HG02642 (cell line): ENCODE results near the gene MEG3.

ENCODE experiments used
- ATAC-seq: cut with Tn5 transposase; IDR thresholded peaks from one replicate; pipeline ENCODE4 v1.9.1; 2021; ENCODE audit warnings: mild to moderate bottlenecking; ENCODE audit not compliant: unreplicated experiment, poor library complexity

Gene MEG3

DNA sequence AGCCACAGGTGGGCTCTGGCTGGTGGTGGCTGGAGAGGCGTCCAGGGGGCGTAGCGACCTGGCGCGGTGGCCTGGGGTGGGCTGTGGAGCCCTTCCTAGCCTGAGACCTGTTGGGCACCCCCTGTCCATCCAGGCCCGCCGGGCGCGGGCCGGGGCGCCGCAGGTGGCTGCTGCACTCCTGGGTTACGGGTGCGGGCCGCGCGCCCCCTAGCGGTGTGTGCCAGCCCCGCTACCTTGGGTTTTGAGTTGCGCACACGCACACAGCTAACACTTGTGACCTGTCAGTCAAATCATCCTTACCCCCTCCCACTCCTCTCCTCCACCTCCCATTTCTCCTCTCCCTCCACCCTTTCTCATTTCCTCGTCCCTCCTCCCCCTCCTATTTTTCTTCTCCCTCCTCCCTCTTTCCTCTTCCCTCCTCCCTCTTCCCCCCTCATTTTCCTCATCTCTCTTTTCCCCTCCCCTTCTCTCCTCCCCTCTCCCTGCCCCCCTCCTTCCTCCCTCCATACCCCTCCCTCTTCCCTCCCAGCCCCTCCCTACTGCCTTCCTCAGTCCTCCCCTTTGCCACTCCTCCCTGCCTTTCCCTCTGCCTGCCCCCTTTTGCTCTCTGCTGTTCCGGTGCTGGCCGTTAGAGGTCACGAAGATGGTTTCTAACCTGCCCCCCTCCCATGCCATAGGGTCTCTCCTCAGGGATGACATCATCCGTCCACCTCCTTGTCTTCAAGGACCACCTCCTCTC lies 2.3 kb downstream of the MEG3 start:
- no peak for ATAC-seq

DNA sequence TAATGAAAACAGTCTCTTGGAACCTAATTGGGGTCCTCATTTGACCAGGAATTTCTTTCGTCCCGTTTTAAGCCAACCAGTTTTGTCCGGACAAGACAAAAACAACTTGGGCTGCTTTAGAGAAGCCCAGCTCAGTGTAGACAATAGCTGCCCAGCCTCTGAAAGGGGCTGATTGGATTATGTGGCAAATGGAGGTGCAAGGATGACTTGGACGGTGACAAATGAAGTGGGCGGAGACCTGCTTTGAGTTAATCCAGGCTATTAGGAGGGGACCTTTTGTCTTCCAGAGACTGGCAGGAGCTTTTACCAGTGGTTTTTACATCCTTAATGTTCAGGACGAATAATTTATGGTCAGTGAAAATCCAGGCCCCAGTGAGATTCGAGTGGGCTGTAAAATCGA lies 4.8 kb downstream of the MEG3 start:
- no peak for ATAC-seq

DNA sequence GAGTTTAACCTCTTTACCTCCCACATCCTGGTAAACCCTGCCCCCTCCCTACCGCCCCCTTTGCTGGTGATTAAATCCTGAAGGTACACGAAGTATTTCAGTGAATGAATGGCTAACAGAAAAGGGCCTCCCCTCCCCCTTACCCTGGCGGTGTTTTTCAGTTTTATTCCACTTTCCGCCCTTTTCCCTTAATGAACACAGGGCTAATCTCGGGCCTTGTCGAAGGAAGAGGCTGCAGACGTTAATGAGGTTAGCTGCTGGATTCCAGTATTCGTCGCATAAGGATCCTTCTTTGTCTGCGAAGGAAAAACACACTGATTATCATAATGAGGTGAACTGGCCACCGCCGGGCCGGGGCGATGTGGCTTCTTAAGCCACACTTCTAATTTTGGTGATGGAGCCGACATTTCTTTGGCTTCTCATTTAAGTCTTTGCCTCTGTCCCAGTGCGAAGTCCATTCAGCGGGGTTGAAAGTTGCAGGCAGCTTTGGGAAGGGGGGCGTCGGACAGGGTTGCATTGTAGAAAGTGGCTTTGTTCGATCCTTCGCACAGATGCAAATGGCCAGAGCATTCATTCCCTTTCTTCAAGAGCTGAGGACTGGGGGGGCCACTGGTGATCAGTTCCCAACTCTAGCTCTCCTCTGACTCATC lies 6.5 kb downstream of the MEG3 start:
- no peak for ATAC-seq

DNA sequence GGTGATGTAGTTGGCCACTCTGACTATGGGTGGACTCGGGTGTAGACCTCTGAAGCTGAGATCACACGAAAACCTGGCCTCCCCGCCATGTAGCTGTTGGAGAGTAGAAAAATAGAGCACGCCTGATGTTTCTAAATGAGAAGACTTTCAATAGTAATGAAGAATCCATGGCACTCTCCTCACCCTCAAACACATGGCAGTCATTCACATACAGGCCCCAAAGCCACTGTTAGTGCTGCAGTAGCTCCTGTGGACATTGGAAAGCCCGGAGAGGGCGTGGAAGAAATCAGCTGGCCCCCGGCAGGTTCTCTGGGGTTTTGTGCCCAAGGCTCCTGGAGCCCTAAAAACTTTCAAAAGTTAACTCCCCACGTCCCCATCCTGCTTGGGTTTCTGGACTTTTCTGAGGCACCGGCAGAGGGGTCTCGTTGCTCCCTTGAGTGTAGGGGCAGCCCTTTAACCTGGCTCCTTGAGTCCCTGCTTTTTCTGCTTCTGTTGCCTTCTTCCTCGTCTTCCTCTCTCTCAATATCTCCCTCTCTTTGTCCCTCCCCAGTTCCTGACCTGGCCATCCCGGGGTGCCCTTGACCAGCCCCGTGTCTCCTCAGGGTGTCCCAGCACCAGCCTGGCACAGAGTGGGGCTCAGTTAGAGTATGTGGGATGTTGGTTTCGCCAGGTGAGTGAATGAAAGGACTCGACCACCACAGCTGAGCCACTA lies 8.3 kb downstream of the MEG3 start:
- ATAC-seq: no peak

DNA sequence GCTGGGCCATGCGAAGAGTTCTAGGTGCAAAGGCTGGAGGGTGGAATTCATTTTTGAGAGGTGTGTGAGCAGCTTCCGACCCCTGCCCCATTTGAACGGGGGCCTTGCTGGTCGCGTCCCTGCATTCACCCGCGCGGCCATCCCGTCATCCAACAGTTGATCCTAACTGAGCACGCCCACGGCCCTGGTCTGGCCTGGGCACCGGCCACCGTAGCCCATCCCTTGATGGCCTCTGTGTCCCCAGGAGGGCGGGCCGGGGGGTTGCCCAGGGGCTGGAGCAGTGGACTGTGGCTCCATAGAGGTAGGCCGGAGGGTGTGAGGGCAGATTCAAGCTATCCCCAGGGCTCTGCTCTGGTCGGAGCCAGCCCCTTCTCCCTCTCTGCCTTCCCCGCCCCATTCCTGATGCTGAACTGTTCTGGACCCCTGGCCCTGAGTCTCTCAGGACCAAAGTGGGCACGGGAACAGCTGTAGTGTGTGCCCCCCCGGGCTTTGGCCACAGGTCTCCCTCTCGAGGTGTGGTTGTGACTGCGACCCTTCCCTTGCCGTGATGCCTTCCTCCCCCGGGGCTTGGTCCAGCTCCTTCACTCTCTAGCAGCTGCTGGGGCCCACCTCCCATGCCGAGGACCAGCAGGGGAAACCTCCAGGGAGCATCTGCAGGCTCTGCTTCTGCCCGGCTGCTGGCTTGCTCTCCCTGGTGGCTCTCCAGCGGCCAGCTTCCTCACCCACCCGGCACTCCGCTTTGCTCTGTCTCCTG lies 9.1 kb downstream of the MEG3 start:
- no peak for ATAC-seq

DNA sequence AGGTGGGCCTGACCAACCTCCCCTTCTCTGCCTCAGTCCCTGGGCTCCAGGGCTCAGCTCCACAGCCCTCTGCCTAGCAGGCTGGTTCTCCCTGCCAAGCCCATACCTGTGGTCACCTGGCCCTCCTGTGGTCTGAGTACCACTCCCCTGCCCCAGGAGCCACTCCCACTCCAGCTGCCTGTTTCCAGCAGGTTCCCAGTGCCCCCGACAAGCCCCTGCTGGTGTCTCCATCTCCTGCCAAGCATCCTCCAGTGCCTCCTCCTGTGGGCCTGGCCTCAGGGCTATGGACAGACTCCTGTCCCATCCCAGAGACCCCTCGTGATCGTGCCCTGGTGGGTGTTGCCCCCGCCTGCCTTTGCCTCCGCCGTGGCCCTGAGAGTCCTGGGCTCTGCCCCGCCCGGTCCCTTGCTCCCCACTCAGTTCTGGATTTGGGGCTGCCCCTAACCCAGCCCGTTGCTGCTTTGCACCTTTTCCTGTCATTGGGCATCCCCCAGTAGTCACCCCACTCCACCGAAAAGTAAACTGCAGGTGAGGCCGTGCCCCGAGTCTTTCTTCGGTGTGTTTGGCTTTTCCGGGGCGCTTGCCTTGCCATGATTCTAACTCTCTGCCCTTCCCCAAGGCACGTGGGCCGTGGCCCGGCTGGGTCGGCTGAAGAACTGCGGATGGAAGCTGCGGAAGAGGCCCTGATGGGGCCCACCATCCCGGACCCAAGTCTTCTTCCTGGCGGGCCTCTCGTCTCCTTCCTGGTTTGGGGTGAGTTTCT lies 9.8 kb downstream of the MEG3 start:
- ATAC-seq: no peak

DNA sequence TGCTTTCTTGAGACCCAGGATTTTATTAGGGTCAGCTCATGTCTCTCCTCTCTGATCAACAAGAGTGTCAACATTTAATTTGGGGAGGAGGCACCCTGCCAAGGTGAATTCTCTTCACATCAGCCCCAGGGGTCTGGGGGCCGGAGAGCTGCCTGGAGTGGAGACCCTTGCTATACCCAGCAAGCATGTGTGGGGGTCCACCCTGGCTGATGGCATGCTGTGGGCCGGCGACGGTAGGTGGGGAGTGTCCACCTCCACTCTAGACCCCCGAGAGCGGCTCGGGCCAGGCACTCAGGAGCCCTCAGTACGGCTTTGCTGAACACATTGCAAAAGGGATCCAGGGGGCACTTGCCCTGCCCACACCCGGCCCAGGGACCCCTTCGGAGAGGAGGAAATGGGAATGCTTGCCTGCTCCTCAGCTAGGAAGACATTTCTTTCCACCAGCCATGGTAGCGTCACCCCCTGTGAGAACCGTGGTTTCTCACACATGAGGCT lies 10.4 kb downstream of the MEG3 start:
- ATAC-seq: no peak

DNA sequence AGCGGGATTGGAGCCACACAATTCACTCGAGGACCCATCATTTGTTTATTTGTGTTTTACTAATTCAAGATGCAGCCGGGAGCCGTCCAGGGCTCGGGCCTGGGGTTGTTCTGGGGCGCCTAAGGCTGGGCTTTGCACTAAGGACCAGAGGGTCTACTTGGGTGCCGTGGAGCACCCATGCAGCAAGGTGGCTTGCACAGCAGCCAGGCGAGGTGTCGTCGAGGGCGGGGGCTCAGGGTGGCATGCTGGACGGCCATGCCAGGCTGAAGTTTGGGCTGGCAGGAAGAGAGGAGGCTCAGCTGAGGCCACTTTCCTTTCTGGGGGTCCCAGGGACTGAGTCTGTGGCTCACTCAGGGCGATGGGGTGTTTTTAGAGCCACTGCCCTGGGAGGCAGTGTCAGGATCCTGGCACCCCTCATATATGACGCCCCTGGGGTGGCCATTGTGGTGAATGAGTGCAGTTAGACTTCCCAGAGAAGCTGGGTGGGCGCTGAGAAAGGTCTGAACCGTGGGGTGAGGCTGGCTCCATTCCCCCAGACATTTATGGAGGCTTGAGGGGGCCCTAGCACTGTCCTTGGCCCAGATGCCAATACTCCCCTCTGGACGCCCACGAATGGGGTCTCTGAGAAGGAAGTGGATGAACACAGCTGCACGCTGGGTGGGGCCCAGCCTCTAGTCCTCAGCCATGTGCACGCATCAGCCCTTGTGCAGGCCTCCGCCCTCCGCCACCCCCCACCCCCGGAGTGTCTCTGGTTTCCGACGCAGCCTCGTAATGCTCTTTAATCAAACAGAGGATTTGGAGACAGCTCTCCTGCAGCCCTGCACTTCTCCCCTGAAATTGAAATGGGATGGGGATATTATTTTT lies 11.3 kb downstream of the MEG3 start:
- ATAC-seq: no peak

DNA sequence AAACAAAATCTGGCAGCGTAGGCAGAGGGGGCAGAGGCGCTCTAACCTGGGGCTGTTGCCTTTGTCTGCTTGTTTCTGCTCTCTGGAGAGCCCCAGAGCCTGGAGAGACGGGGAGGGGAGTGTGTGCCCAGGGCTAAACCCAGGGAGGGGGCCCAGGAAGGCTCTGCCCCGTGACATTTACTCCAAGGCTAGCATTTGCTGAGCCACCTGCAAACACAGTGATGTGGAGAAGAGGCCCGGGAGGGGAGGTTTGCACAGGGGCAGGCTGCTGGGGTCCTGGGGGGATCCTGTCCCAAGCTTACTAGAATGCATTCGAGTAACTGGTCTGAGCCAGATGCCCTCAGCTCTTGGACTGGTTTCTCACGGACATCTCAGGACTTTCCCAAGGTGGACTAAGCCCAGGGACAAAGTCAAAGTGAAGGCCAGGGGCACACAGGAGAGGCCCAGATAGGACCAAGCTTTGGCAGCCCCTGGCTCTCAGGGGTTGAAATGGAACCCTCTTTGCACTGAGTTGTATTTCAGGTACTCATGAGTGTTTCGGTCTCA lies 12.0 kb downstream of the MEG3 start:
- no peak for ATAC-seq

DNA sequence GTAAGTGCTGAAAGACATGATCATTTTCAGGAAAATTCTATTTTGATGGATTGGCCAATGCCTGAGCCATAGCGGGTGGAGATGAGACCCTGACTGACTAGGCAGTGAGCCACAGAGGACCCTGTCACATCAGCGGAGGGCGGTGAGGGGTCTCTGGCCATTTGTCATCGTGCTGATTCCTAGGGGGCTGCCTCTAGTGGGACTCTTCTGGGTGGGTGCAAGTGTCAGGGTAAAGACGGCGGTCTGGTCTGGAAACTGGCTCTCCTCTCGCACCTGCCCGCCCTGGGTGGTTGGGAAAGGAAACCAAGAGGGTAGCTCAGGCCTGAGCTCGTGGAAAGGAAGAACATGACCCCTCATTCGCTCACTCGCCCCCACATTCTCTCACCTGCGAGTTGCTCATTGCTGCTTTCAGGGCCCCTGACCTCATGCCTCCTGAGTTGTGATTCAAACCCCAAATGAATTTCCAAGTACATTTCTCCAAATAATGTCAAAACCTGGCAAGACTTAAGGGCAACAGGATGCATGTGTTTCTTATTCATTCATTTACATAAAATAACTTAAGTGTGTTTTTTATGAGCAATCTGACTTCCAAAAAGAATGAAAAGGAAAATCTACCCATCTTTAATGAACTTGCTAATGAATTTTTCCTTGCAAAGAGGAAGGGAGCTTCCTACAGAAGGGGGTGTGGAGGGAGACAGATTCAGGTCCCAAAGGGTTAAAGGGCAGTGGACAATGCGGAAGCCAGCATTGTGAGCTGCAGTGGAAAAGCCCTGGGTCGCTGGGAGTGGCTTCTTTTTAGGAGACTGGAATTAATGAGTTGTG lies 12.8 kb downstream of the MEG3 start:
- no peak for ATAC-seq

DNA sequence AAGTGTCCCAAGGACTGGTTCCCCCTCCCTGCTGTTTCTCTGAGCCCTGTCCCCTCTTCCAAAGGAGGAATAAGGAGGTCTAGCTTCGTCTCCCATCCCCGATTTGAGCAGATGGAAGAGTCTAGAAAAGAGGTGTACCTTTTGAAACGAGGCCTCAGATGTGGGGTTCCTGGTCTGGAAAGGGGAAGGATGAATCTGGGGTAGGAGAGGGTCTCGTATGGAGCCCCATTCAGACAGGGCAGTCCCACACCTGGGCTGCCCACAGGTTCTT lies 13.3 kb downstream of the MEG3 start:
- no peak for ATAC-seq

DNA sequence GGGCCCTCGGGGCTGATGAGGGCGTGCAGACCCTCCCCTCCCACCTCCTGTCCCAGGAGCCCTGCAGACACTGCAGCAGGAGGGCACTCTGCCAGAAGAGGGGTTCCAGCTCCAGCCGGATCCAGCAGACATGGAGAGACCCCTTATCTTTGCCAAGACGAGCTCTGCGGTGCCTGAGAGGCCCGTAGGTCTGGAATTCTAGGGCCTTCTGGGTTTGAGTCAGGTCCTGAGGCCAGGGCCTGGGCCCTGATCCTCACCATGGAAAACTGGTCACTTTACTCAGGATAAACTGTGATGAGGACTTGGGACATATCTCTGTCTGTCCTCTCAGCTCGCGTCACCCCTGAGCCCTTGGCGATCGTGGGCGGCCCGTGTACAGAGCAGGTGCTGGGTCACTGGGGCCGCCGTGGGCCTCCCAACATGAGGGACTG lies 13.8 kb downstream of the MEG3 start:
- no peak for ATAC-seq

DNA sequence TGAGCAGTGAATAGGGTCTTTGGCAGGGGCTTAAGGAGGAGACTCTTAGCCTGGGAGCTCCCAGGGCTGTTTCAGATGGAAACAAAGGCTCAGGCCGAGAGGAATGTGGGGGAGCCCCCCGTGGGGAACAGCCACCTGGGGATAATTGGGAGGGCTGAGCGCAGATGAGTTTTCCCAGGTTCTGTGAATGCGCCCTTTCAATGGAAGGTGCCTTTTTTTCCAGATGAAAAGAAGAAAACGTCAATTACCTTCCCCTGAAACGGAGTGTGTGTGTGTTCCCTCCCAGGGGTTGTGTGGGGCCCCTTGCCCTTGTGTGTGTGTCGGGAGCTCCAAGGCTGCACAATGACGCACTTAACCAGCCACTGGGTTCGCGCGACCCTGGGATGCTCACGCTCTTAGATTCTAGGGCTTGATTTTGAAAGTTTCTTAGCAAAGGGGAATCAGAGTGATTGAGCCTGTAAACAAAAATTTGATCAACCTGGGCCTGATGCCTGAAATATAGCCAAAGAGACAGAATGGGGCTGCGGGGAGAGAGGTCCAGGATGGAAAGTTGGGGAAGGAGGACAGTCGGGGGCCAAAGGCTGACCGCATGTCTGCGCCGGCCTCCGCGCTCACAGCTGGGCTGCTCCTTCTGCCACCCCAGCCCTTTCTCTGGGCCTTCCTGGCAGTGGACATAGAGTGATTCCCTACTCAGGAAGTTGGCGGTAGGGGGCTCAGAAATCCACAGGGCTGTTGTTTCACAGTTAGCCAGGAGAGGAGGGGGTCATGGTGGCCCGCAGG lies 14.6 kb downstream of the MEG3 start:
- ATAC-seq: no peak

DNA sequence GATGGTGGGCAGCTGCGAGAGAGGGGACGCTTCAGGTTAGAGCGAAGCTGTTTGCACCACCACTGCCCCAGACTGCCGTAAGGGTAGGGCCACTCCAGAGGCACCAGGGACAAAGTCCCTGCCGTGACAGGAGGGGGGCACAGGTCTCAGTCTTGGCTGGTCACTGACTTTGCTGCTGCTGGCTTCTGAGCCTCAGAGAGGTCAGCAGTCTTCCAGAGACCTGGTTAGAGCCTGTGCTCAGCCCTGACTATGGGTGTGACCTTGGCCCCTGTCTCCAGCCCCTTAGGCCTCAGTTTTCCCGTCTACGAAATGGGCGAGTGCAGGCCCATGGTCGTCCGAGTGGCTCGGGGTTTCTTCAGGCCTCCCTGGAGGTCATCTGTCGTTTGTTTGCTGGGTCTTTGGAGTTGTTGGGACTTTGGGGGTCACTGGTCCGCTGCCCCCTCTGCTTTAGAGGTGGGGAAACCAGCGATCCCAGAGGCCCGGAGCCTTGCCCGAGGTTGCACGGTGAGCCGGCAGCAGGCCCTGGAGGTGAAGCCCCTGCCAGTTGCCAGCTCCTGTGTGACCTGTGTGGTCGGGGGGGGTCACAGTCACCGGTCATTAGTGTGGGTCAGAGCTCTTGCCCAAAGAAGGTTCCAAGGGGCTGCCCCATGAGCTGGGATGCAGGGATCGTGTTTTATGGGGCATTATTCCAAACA lies 15.3 kb downstream of the MEG3 start:
- no peak for ATAC-seq

DNA sequence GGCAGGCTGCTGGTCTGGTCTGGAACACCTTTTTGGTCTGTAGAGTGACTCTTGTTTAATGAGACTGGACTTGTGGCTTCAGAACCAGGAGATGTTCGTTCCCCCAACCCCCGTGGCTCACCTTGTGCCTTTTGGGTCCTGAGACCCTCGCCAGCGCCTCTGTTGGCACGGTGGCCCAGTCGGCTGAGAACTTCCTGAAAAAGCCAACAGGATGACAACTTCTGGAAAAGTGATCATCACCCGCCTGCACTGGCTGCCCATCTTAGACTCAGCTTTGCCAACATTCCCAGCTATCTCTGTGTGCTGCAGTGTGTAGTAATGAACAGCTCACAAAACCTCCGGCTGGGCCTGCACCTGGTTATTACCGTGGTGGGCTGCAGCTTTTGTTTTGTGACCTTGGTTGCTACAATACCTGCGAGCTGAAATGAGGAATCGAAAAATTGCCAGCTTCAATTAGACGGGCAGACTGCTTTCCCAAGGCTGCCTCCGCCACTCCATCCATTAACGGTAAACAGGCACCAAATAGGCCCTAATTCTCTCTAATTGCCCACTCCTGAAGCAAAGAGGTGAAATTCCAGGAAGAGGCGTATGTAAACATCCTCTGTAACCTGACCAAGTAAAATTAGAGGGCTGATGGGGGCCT lies 16.0 kb downstream of the MEG3 start:
- ATAC-seq: no peak

DNA sequence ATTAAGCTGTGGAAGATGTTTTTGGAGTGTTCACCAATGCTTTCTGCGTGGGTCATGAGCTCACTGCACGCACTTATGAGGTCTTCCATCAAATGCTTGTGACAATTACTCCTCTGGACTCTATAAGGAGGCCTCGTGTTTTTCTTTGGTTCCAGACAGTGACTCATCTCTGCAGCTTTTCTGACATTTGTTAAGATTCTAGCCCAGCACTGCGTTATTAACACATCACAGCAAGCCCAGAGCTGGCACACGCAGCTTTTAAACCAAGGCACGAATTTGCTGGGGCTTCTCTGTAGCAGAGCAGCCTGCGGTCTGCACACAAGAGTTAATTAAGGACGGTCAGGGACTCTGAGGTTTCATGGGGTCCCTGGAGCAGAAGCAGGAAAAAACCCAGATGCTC lies 16.9 kb downstream of the MEG3 start:
- ATAC-seq: no peak

DNA sequence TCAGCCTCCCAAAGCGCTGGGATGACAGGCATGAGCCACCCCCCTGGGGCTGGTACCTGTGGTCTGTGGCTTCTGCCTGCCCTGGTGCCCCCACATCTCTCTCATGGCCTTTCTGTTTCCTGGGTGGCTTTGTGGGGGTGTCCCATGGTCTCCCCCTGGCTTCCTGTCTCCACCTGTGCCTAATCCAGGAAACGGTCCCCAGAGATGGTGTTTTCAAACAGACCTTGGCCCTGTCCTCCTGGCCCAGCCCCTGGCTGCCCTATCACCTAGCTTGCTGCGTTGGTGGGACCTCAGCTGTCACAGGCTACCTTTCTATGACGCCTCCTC lies 18.1 kb downstream of the MEG3 start:
- ATAC-seq: no peak
